GM10248 (cell line): ENCODE results near the gene POU3F1.
"Not testable (repeated sequence)": the region's sequence is repeated elsewhere in the genome, so short reads cannot be mapped to it uniquely, and the experiment has no call there.

Source experiments
- CTCF ChIA-PET: fragments of 300-600 bp; sonication (Branson Sonifier 250); formaldehyde crosslinking; extraction: SDS; loops from one replicate; lab custom pipeline; 2021; ENCODE audit warnings: antibody characterized with exemption; lab: Yijun Ruan, JAX
- POLR2A ChIA-PET: fragments of 350-650 bp; sonication (Branson Sonifier 250); formaldehyde crosslinking; extraction: SDS; loops from one replicate; lab custom pipeline; 2020; ENCODE audit warnings: antibody characterized with exemption; lab: Yijun Ruan, JAX
- DNase-seq: peaks from one replicate; pipeline ENCODE4 v3.0.0; 2012; ENCODE audit errors: extremely low spot score
- TF ChIP-seq, protein P1 (sequence below): IDR thresholded peaks from 2 replicates; pipeline ENCODE4 v1.5.1; 2012; ENCODE audit warnings: mild to moderate bottlenecking, low read depth; ENCODE audit errors: extremely low read depth, missing control alignments, control extremely low read depth

Gene POU3F1

GRCh38 chr1:38039331-38040088 is 7.1 kb downstream of the POU3F1 start:
- ChIA-PET CTCF (interaction anchor here (0.8 to 4.7 kb wide), 5 partner anchors 8 to 795 kb away, joined by 4 to 27 read pairs (median 5); no protein-coding TSS in a partner anchor), POLR2A (no interaction called here)
- DNase-seq: no peak
- TF ChIP-seq, protein P1, sequence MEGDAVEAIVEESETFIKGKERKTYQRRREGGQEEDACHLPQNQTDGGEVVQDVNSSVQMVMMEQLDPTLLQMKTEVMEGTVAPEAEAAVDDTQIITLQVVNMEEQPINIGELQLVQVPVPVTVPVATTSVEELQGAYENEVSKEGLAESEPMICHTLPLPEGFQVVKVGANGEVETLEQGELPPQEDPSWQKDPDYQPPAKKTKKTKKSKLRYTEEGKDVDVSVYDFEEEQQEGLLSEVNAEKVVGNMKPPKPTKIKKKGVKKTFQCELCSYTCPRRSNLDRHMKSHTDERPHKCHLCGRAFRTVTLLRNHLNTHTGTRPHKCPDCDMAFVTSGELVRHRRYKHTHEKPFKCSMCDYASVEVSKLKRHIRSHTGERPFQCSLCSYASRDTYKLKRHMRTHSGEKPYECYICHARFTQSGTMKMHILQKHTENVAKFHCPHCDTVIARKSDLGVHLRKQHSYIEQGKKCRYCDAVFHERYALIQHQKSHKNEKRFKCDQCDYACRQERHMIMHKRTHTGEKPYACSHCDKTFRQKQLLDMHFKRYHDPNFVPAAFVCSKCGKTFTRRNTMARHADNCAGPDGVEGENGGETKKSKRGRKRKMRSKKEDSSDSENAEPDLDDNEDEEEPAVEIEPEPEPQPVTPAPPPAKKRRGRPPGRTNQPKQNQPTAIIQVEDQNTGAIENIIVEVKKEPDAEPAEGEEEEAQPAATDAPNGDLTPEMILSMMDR: no peak

DNA sequence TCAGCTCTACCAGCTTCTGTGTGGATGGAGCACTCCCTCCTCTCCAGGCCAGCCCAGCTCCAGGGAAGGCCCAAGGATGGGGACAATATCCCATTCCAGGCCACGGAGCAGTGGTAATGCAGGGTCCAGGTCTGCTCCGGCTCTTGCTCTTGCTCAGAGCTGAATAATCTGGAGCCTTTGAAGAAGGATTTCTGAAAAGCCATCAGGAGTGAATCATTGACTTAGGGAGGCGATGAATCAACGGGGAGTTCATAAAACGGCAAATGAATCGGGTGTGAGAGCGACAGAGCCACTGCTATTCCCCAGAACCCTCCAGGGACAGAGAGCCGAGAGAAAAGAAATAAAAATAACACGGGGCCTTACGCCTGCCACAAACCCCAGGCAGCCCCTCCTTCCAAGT is 7.7 kb downstream of the POU3F1 start:
- ChIA-PET CTCF (interaction anchor here (0.7 to 2.9 kb wide), 4 partner anchors 9 to 783 kb away, joined by 3 to 13 read pairs (median 4); no protein-coding TSS in a partner anchor), POLR2A (no interaction called here)
- TF ChIP-seq, protein P1: no peak
- DNase-seq: no peak

DNA sequence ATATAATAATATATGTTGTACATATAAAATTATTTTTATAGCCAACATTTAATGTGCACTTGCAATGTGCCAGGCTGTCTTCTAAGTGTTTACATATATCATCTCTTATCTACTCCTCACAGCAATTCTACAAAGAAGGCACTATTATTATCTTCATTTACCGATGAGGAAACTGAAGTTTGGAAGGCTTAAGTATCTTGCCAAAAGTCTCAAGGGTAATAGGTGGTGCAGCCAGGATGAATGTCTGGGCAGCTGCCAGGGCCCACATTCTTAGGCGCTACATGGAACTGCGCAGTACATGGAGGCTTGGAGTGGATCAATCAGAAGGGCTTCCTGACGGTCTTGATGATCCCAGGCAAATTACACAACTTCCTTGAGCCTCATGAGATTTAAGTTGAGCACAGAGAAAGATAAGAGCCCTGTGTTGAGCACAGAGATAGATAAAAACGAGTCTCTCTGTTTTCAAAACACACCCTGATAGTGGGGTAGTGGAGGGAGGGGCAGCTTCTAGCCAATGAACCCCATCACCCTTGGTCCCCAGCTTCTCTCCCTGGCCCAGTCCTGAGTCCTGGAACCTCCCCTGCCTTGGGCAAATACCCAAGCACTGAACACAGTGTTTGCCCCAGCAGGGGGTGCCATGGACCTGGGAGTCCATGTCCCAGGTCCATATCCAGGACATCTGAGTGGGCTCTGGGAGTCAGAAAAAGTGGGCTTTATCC is 9.2 kb downstream of the POU3F1 start:
- no peak for DNase-seq
- CTCF ChIA-PET: interaction anchor here (1.8 to 2.9 kb wide), 2 partner anchors 10 to 785 kb away, joined by 4 to 13 read pairs; no protein-coding TSS in a partner anchor
- POLR2A ChIA-PET: no interaction called here
- TF ChIP-seq, protein P1: peak; percentile 29

GRCh38 chr1:38034871-38035270 is 11.7 kb downstream of the POU3F1 start:
- POLR2A ChIA-PET: no interaction called here

DNA sequence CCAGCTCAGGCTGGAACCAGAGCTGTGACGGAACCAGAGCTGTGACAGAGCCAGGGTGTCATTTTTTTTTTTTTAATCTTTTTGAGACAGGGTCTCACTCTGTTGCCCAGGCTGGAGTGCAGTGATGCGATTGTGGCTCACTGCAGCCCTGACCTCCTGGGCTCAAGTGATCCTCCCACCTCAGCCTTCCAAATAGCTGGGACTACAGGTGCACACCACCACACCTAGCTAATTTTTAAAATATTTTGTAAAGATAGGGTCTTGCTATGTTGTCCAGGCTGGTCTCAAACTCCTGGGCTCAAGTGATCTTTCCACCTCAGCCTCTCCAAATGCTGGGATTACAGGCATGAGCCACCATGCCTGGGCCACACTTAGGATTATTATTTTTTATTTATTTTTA is 13.6 kb downstream of the POU3F1 start:
- DNase-seq, POLR2A ChIA-PET: not testable (repeated sequence)
- CTCF ChIA-PET: interaction anchor here (1.7 kb wide), 1 partner anchor 14 kb away, joined by 6 read pairs; no protein-coding TSS in a partner anchor

More at GRCh38 chr1:38034871-38035270, 11.7 kb downstream of the POU3F1 start:
- DNase-seq: no peak
- CTCF ChIA-PET: interaction anchor here (1.3 to 1.6 kb wide), 2 partner anchors 12 to 800 kb away, joined by 4 to 5 read pairs; no protein-coding TSS in a partner anchor
- TF ChIP-seq, protein P1: no peak

GRCh38 chr1:38031513-38031866 is 15.1 kb downstream of the POU3F1 start:
- TF ChIP-seq, protein P1: no peak
- ChIA-PET POLR2A (no interaction called here), CTCF (no interaction called here)
- DNase-seq: no peak
